GM10266 (cell line): ENCODE results near the gene EGLN3.

ENCODE experiments used
- DNase-seq: peaks from one replicate; pipeline ENCODE4 v3.0.0; 2012; ENCODE audit errors: extremely low spot score
- TF ChIP-seq, protein P1 (sequence below): IDR thresholded peaks from 2 replicates; pipeline ENCODE4 v1.5.1; 2012; ENCODE audit warnings: mild to moderate bottlenecking, low read depth; ENCODE audit not compliant: control insufficient read depth, insufficient read depth; ENCODE audit errors: missing control alignments

Gene EGLN3

GRCh38 chr14:33992274-33993007, 41.6 kb upstream of the EGLN3 start:
- no peak for DNase-seq
- TF ChIP-seq, protein P1, sequence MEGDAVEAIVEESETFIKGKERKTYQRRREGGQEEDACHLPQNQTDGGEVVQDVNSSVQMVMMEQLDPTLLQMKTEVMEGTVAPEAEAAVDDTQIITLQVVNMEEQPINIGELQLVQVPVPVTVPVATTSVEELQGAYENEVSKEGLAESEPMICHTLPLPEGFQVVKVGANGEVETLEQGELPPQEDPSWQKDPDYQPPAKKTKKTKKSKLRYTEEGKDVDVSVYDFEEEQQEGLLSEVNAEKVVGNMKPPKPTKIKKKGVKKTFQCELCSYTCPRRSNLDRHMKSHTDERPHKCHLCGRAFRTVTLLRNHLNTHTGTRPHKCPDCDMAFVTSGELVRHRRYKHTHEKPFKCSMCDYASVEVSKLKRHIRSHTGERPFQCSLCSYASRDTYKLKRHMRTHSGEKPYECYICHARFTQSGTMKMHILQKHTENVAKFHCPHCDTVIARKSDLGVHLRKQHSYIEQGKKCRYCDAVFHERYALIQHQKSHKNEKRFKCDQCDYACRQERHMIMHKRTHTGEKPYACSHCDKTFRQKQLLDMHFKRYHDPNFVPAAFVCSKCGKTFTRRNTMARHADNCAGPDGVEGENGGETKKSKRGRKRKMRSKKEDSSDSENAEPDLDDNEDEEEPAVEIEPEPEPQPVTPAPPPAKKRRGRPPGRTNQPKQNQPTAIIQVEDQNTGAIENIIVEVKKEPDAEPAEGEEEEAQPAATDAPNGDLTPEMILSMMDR: no peak

GRCh38 chr14:33990790-33991189, 39.9 kb upstream of the EGLN3 start:
- TF ChIP-seq, protein P1: no peak

DNA sequence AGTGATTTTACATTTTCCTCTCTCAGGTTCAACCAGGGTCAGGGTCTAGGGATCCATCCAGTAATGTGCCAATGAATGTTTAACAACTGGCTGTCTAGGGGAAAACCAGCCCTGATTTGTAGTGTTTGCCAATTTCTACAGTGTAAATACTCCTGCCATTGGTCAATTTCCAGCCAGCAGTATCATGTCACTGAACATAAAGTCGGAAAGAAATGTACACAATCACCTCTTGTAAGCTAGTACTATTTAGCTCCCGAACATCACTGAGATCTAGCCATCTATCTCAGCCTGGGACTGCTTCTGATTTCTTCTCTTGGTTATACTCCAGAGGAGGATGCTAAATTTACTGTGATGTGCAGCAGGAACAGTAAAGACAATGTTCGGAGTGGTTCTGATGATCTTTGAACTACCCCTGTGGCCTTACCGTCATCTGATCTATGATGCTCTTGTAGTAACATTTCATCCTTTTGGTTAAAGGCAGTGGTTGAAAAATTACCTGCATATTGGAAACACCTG, 36.7 kb upstream of the EGLN3 start:
- no peak for DNase-seq
- TF ChIP-seq, protein P1: no peak

More at GRCh38 chr14:33990790-33991189, 39.9 kb upstream of the EGLN3 start:
- DNase-seq: no peak

GRCh38 chr14:33986804-33987203, 35.9 kb upstream of the EGLN3 start:
- no peak for DNase-seq
- TF ChIP-seq, protein P1: no peak

DNA sequence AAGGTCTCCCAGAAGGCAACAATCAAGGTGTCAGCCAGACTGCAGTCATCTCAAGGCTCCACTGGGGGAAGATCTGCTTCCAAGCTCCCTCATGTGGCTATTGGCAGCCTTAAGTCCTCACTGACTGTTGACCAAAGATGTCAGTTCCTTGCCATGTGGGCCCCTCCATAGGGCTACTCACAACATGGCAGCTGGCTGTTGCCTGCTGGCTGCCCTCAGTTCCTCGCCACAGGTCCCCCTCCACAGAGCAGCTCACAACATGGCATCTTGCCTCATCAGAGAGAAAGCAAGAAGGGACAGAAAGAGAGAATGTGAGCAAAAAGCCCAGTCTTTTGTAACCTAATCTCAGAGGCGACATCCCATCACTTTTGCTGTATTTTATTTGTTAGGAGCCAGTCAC, 34.4 kb upstream of the EGLN3 start:
- no peak for DNase-seq
- TF ChIP-seq, protein P1: no peak

DNA sequence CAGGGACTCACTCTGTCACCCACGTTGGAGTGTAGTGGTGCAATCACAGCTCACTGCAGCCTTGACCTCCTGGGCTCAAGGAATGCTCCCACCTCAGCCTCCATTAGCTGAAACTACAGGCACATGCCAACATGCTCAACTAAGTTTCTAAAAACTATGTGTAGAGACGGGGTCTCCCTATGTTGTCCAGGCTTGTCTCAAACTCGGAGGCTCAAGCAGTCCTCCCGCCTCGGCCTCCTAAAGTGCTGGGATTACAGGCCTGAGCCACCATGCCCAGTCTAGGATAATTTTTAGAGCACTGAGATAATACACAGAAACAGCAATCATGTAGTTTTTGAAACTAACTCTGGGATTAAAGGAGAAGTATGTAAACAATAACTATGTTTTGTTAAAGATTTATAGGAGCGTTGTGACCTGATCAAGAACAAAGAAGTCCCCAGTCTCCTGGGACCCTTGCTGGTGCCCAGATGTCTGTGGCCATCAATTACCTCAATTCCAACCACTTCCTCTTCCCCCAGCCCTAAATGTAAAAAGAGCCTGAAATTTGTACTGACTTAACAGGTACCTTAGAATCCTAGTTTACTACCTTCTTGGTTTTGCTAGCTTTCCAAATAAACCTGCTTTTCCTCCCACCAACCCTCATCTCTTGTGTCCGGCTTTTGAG, 28.9 kb upstream of the EGLN3 start:
- TF ChIP-seq, protein P1: no peak
- DNase-seq: no peak
